Uterus (tissue), 2 donors: ENCODE measurements around the gene EYA3.

ENCODE experiments used
- CTCF ChIP-seq, 4 experiments: fragments of 200-600 bp in 2 of 4; fragments of 450-650 bp in 2 of 4; sonication (generic) in 2 of 4; IDR thresholded peaks; one replicate each; pipeline ENCODE4 v1.5.1; 2016 to 2019; ENCODE audit warnings: antibody characterized with exemption in 4 of 4, mild to moderate bottlenecking in 2 of 4, moderate library complexity in 1 of 4
- POLR2A ChIP-seq, 2 donors: fragments of 450-650 bp; IDR thresholded peaks; one replicate each; pipeline ENCODE4 v1.6.1; 2016; ENCODE audit warnings: antibody characterized with exemption in 2 of 2, mild to moderate bottlenecking in 1 of 2, moderate library complexity in 1 of 2

GRCh38 chr1:27955076-27955475, 133.3 kb downstream of the EYA3 start:
- TF ChIP-seq CTCF (IDR thresholded peaks at IDR 0.05) (no peak), POLR2A (IDR thresholded peaks at IDR 0.05) (no peak)
